Tibial nerve (tissue), 4 donors: ENCODE results near the gene ST3GAL3. TPM values are rescaled to one million over a fixed set of nuclear protein-coding genes. Genes with fewer than 3 reads are reported as not detected.

ENCODE experiments used
- DNase-seq, 2 donors: peaks; one replicate each; pipeline ENCODE4 v3.0.0-alpha.2; 2019; ENCODE audit warnings: low spot score in 2 of 2
- H3K27ac ChIP-seq, 4 donors: fragments of 200-600 bp; sonication (generic) in 3 of 4; one replicate each; pipeline ENCODE4 v1.5.1; 2017 to 2019; ENCODE audit warnings: mild to moderate bottlenecking in 1 of 4
- H3K27me3 ChIP-seq, 2 donors: fragments of 200-600 bp; sonication (generic) in 1 of 2; one replicate each; pipeline versions ENCODE4 v1.5.1 to v1.6.0; 2017 to 2019
- H3K36me3 ChIP-seq, 3 donors: fragments of 200-600 bp; sonication (generic); one replicate each; pipeline ENCODE4 v1.5.1; 2018 to 2019
- H3K4me1 ChIP-seq, 4 donors: fragments of 200-600 bp; sonication (generic) in 3 of 4; one replicate each; pipeline ENCODE4 v1.5.1; 2017 to 2019
- H3K4me3 ChIP-seq, 4 donors: fragments of 200-600 bp; sonication (generic) in 3 of 4; one replicate each; pipeline ENCODE4 v1.5.1; 2017 to 2019; ENCODE audit warnings: mild to moderate bottlenecking in 1 of 4, moderate library complexity in 1 of 4
- H3K9me3 ChIP-seq, 4 donors: fragments of 200-600 bp; sonication (generic) in 3 of 4; one replicate each; pipeline ENCODE4 v1.5.1; 2017 to 2019
- CTCF ChIP-seq, 5 experiments: fragments of 200-600 bp in 3 of 5; fragments of 450-650 bp in 2 of 5; sonication (generic) in 3 of 5; IDR thresholded peaks; one replicate each; pipeline ENCODE4 v1.5.1; 2016 to 2019; ENCODE audit warnings: antibody characterized with exemption in 5 of 5, mild to moderate bottlenecking in 3 of 5, moderate library complexity in 2 of 5
- EP300 ChIP-seq, 2 donors: sonication (generic); formaldehyde crosslinking; IDR thresholded peaks; one replicate each; pipeline ENCODE4 v1.6.1; 2017; ENCODE audit warnings: antibody characterized with exemption in 2 of 2, mild to moderate bottlenecking in 1 of 2
- POLR2A ChIP-seq, 2 donors: fragments of 450-650 bp; IDR thresholded peaks; one replicate each; pipeline ENCODE4 v1.6.1; 2017; ENCODE audit warnings: antibody characterized with exemption in 2 of 2, mild to moderate bottlenecking in 2 of 2, moderate library complexity in 2 of 2
- WGBS, 2 donors: methylation state at CpG; one replicate each; pipeline ENCODE4 v1.1.5; 2018; 5-methylcytosine and 5-hydroxymethylcytosine counted together
- total RNA-seq, 4 donors: library from RNA; depleted of rRNA; stranded (reverse); fragments of >200 nt; gene quantifications; one replicate each; pipeline ENCODE4 v1.1.0, GENCODE V29; 2016

ST3GAL3 gene
- total RNA-seq, 4 donors from 2014 or later: 20.7 to 27.0 (median 24.1) TPM

DNA sequence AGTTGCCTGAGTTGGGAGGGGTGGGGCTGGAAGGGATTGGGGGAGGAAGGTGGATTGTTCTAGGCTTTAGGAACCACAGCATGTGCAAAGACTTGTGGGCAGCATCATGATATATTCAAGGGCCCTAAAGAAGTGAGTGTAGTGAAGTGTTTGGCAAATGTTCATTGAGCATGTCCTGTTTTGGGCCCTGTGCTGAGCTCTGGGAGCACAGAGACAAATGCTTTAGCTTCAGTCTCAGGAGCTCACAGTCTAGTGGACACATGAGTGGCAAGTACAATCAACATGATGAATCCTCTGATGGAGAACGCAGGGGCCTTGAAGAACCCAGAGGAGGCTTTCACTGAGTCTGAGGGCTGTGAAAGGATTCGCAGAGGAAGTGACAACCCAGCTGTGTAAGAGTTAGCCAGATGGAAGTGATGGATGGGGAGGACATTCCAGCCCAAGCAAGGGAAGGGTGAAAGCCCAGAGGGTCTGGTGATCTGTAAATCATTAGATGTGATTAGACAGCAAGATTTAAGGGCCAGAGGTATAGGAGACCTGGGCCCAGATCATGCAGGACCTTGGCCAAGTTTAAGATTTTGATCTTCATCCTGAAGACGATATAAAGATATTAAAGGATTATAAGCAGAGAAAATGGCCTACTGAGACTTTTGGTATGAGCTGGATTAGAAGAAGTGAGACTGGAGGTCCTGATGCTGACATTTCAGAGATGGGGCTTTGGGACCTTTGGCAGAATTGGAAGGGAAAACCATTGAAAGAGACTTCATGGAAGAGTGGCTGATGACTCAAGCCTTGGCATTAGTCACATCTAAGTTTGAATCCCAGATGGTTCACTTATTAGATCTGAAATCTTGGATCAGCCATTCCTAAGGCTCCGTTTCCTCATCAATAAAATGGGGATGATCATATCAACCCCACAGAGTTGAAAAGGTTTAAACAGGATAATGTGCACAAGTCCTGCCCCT, 244.0 kb downstream of the ST3GAL3 start:
- WGBS, 2 donors: 93 to 94% methylated on average over 4 of the region's 4 CpGs
- no peak overlapping the region for H3K4me3 ChIP-seq
- peaks cover 0 to 41% (median 17%) of the 10 kb centered on the region in 4 donors for H3K4me1 ChIP-seq
- no peak overlapping the region for H3K27ac ChIP-seq
- no peaks in the 10 kb centered on the region for H3K9me3 ChIP-seq
- H3K27me3 ChIP-seq: no peaks in the 10 kb centered on the region
- DNase-seq: no peak
- TF ChIP-seq POLR2A (IDR thresholded peaks at IDR 0.05) (no peak), CTCF (IDR thresholded peaks at IDR 0.05) (no peak), EP300 (IDR thresholded peaks at IDR 0.05) (no peak)
- H3K36me3 ChIP-seq: peaks cover 0 to 26% (median 5%) of the 10 kb centered on the region in 3 donors

- DNase-seq: no peak
- Histone ChIP-seq H3K4me1 (peaks cover 0 to 33% (median 11%) of the 10 kb centered on the region in 4 donors), H3K36me3 (peaks cover 0 to 42% (median 11%) of the 10 kb centered on the region in 3 donors), H3K4me3 (no peak overlapping the region), H3K27me3 (no peaks in the 10 kb centered on the region), H3K27ac (no peak overlapping the region), H3K9me3 (no peaks in the 10 kb centered on the region)
- 57 to 72% methylated on average over 8 of the region's 8 CpGs for WGBS, 2 donors
- TF ChIP-seq EP300 (IDR thresholded peaks at IDR 0.05) (no peak), POLR2A (IDR thresholded peaks at IDR 0.05) (no peak), CTCF (IDR thresholded peaks at IDR 0.05) (no peak)
Measured at GRCh38 chr1:43952731-43953346, 245.5 kb downstream of the ST3GAL3 start.

- no peaks in the 10 kb centered on the region for H3K9me3 ChIP-seq
- 65 to 72% methylated on average over 3 of the region's 3 CpGs for WGBS, 2 donors
- H3K4me3 ChIP-seq: no peak overlapping the region
- H3K27ac ChIP-seq: no peak overlapping the region
- H3K4me1 ChIP-seq: peaks cover 0 to 30% (median 5%) of the 10 kb centered on the region in 4 donors
- DNase-seq: no peak
- TF ChIP-seq CTCF (IDR thresholded peaks at IDR 0.05) (no peak), EP300 (IDR thresholded peaks at IDR 0.05) (no peak), POLR2A (IDR thresholded peaks at IDR 0.05) (no peak)
- H3K36me3 ChIP-seq: peaks cover 0 to 47% (median 14%) of the 10 kb centered on the region in 3 donors
- no peaks in the 10 kb centered on the region for H3K27me3 ChIP-seq
Measured at GRCh38 chr1:43953361-43953760, 246.0 kb downstream of the ST3GAL3 start.

DNA sequence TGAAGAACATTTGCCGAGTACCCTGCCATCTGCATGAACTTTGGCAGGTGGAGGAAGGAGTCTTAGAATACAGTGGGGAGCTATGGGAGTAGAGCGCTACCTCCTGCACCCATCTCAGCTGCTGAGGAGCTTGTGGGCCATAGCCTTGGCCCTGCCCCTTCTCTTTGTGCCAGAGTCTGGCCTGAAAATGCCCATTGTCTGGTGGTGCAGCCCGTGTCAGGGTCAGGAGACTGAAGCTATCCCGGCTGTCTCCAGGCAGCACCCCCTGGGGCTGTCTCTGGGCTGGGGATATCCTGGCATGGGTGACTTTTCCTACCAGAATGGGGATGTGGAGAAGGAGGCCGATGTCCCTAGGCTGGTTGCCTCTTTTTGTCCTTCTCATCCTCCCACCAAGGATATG, 246.7 kb downstream of the ST3GAL3 start:
- DNase-seq: no peak
- peaks cover 0 to 28% (median under 1%) of the 10 kb centered on the region in 4 donors for H3K4me1 ChIP-seq
- no peak overlapping the region for H3K27ac ChIP-seq
- WGBS, 2 donors: 62 to 72% methylated on average over 4 to 5 of the region's 5 CpGs
- no peaks in the 10 kb centered on the region for H3K27me3 ChIP-seq
- H3K4me3 ChIP-seq: no peak overlapping the region
- TF ChIP-seq CTCF (IDR thresholded peaks at IDR 0.05) (no peak), POLR2A (IDR thresholded peaks at IDR 0.05) (no peak), EP300 (IDR thresholded peaks at IDR 0.05) (no peak)
- H3K9me3 ChIP-seq: no peaks in the 10 kb centered on the region
- H3K36me3 ChIP-seq: peaks cover 0 to 54% (median 14%) of the 10 kb centered on the region in 3 donors

DNA sequence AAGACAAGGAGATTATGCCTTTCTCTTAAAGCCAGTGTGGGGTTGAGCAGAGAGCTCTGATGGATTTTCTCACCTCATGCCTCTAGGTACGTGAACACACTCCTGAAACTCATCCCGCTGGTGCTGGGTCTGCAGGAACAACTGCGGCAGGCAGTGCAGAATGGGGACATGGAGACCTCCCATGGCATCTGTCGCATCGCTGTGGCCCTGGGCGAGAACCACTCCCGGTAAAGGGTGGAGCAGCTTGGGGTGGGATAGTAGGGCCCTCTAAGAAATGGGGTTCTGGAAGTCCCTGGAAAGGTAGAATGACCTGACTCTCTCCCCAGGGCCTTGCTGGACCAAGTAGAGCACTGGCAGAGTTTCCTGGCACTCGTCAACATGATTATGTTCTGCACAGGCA, 248.9 kb downstream of the ST3GAL3 start:
- H3K4me1 ChIP-seq: peaks cover 0 to 19% (median 0%) of the 10 kb centered on the region in 4 donors
- WGBS, 2 donors: 95 to 96% methylated on average over 8 of the region's 8 CpGs
- H3K27ac ChIP-seq: no peak overlapping the region
- H3K27me3 ChIP-seq: no peaks in the 10 kb centered on the region
- peaks cover 0 to 55% (median 9%) of the 10 kb centered on the region in 3 donors for H3K36me3 ChIP-seq
- H3K4me3 ChIP-seq: no peak overlapping the region
- no peak for DNase-seq
- TF ChIP-seq EP300 (IDR thresholded peaks at IDR 0.05): no peak
- TF ChIP-seq CTCF (IDR thresholded peaks at IDR 0.05): no peak
- TF ChIP-seq POLR2A (IDR thresholded peaks at IDR 0.05): no peak
- no peaks in the 10 kb centered on the region for H3K9me3 ChIP-seq
